ENCODE measurements around the gene ZDHHC19.

Gene ZDHHC19

DNA sequence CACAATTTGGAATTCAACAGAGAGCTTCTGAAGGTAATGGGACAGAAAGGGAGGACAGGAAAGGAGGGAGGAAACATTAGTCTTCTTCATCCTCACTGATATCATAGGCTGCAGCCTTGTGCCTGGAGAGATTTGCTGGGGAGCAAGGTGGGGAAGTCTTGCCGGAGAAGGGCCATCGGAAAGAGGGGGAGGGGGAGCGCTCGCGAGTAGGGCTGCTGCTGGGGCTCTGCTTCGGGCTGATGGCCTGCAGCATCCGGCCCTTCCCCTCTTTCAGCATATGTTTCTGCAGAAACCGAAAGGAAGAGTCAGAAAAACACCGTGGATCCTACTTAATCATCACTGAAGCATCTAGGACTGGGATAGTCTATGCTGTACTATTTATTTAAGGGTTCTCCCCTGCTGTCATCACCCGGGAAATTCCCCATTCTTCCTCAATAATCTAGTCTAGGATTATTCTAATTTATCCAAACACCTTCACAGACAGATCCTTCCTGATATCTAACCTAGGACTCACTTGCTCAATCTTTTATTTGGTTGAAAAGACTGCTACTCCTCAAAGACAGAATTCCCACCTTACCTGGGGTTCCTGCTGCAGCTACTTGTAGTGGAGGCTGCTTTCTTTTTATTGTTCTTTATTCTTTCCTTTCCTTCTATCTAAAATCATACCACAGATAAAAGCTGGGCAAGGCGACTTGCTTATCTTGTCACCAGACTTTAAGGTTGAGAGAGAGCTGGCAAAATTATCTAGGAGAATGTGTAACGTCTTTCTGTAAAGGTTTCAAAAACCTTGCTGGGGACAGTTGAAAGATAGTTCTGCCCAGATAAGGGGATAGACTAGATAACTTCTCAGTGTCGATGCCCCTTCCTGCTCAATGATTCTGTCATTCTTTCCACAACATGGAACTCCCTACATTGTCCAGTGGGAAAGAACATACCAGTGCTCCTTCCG is 27.7 kb upstream of the ZDHHC19 start:
- H3K36me3 ChIP-seq (ENCODE audit: control insufficient read depth, insufficient read depth, low read length): peaks cover 3% of the 10 kb centered on the region; the same call in 1 of the 2 replicates
- no peak overlapping the region for H3K27ac ChIP-seq (ENCODE audit: low read length)
- WGBS (ENCODE audit: insufficient coverage, insufficient read length): no CpG with 5 or more reads among the region's 14 CpGs
- H3K4me1 ChIP-seq (ENCODE audit: control insufficient read depth, insufficient read depth, low read length): no peaks in the 10 kb centered on the region
- DNase-seq (ENCODE audit: low read depth, low spot score): no peak
- no peaks in the 10 kb centered on the region for H3K27me3 ChIP-seq (ENCODE audit: control insufficient read depth, insufficient read depth, low read length)
- H3K4me3 ChIP-seq (ENCODE audit: low read length): no peak overlapping the region
- H3K9me3 ChIP-seq (ENCODE audit: control insufficient read depth, insufficient read depth, low read length): no peaks in the 10 kb centered on the region

DNA sequence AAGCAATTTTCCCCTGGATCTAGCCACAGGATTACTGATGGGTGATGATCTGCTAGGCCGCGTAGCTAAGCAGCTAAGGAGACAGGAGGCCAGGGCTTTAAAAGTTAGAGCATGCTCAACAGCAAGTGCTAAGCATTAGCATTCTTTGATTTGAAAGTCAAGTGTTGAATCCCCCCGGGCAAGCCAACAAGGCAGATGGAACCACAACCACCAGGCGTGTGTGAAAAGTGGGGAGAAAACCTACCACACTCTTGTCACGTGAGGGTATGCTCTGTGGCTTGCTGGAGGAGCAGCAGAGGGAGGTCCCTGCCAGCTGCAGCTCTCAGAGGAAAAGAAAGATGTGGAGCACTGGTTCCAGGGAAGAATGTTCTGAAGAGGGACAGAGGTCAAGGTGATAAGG is 26.0 kb upstream of the ZDHHC19 start:
- H3K4me1 ChIP-seq (ENCODE audit: control insufficient read depth, insufficient read depth, low read length): no peaks in the 10 kb centered on the region

DNA sequence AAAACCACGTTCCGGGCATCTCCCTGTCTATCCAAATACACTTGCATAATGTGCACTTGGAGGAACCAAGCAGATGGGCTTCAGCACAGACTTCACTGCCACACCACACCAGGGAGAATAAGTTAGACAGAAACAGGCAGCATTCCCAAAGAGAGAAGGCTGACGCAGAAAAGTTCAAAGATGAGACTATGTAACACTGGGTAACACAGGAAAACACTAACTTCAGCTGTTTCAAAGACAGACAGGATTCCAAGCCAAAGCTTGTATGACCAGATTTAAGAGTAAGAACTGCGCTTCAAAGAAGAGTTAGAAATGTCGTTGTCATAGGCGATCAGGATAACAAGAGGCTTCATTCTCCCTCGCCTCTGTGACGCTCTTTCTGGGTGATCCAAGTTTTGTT is 25.0 kb upstream of the ZDHHC19 start:
- Histone ChIP-seq H3K27ac (ENCODE audit: low read length) (no peak overlapping the region), H3K4me3 (ENCODE audit: low read length) (no peak overlapping the region), H3K27me3 (ENCODE audit: control insufficient read depth, insufficient read depth, low read length) (no peaks in the 10 kb centered on the region), H3K36me3 (ENCODE audit: control insufficient read depth, insufficient read depth, low read length) (no peaks in the 10 kb centered on the region; the same call in 1 of the 2 replicates), H3K9me3 (ENCODE audit: control insufficient read depth, insufficient read depth, low read length) (no peaks in the 10 kb centered on the region), H3K4me1 (ENCODE audit: control insufficient read depth, insufficient read depth, low read length) (no peaks in the 10 kb centered on the region)
- no peak for DNase-seq (ENCODE audit: low read depth, low spot score)
- no CpG with 5 or more reads among the region's 8 CpGs for WGBS (ENCODE audit: insufficient coverage, insufficient read length)

More for the DNA sequence above, 26.0 kb upstream of the ZDHHC19 start:
- Histone ChIP-seq H3K27me3 (ENCODE audit: control insufficient read depth, insufficient read depth, low read length) (no peaks in the 10 kb centered on the region), H3K4me3 (ENCODE audit: low read length) (no peak overlapping the region), H3K27ac (ENCODE audit: low read length) (no peak overlapping the region), H3K9me3 (ENCODE audit: control insufficient read depth, insufficient read depth, low read length) (no peaks in the 10 kb centered on the region), H3K36me3 (ENCODE audit: control insufficient read depth, insufficient read depth, low read length) (peaks cover 3% of the 10 kb centered on the region; the same call in 1 of the 2 replicates)
- WGBS (ENCODE audit: insufficient coverage, insufficient read length): no CpG with 5 or more reads among the region's 5 CpGs
- no peak for DNase-seq (ENCODE audit: low read depth, low spot score)

DNA sequence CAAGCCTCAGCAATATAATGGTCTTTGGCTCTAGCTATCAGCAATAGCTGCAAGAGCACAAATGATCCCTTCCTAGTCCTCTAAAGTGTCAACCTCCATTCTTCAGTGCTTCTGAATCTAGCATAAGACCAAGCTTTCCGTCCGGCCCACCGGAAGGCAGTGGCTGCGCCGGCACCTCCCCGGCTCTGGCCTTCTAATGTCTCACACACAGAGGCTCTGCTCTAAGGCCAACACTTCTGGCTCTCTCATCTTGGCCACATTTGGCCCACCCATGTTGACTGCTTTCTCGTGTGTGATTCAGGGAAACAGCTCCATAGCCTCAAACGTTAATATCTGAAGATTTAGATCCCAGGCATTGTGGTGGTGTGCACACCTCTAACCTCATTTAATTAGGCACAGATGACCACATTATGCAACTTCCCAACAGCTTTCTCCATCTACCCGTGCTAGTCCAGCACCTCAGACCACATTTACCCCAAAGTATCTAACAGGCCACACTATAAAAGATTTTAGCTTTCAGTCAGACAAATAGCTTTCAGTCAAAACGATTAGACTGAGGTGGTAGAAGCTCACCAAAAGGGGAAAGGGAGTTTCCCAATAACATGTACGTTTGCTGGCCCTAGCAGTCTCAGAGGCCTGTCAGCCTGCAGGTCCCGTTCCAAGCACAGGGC is 24.4 kb upstream of the ZDHHC19 start:
- H3K27ac ChIP-seq (ENCODE audit: low read length): no peak overlapping the region
- no peak overlapping the region for H3K4me3 ChIP-seq (ENCODE audit: low read length)
- no peaks in the 10 kb centered on the region; the same call in 1 of the 2 replicates for H3K36me3 ChIP-seq (ENCODE audit: control insufficient read depth, insufficient read depth, low read length)
- H3K27me3 ChIP-seq (ENCODE audit: control insufficient read depth, insufficient read depth, low read length): no peaks in the 10 kb centered on the region
- no CpG with 5 or more reads among the region's 12 CpGs for WGBS (ENCODE audit: insufficient coverage, insufficient read length)
- H3K4me1 ChIP-seq (ENCODE audit: control insufficient read depth, insufficient read depth, low read length): no peaks in the 10 kb centered on the region
- DNase-seq (ENCODE audit: low read depth, low spot score): no peak
- H3K9me3 ChIP-seq (ENCODE audit: control insufficient read depth, insufficient read depth, low read length): no peaks in the 10 kb centered on the region

DNA sequence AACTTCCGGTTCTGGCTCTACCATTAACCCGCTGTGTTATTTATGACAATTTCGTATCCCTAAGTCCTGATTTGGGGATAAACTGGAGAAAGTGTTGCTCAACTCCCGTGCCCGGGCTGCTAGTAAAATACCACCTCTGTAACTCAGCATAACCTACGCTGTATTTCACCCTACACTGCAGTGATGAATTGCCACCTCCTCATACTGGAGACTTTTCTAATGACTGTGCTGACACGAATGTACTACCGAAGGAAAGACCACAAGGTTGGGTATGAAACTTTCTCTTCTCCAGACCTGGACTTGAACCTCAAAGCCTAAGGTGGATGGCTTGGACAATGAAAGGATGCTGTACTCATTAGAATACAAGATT is 21.7 kb upstream of the ZDHHC19 start:
- no peak overlapping the region for H3K27ac ChIP-seq (ENCODE audit: low read length)
- no peaks in the 10 kb centered on the region; the same call in 1 of the 2 replicates for H3K36me3 ChIP-seq (ENCODE audit: control insufficient read depth, insufficient read depth, low read length)
- no peaks in the 10 kb centered on the region for H3K9me3 ChIP-seq (ENCODE audit: control insufficient read depth, insufficient read depth, low read length)
- no peak overlapping the region for H3K4me3 ChIP-seq (ENCODE audit: low read length)
- no peaks in the 10 kb centered on the region for H3K27me3 ChIP-seq (ENCODE audit: control insufficient read depth, insufficient read depth, low read length)
- H3K4me1 ChIP-seq (ENCODE audit: control insufficient read depth, insufficient read depth, low read length): no peaks in the 10 kb centered on the region
- WGBS (ENCODE audit: insufficient coverage, insufficient read length): no CpG with 5 or more reads among the region's 8 CpGs
- DNase-seq (ENCODE audit: low read depth, low spot score): no peak

DNA sequence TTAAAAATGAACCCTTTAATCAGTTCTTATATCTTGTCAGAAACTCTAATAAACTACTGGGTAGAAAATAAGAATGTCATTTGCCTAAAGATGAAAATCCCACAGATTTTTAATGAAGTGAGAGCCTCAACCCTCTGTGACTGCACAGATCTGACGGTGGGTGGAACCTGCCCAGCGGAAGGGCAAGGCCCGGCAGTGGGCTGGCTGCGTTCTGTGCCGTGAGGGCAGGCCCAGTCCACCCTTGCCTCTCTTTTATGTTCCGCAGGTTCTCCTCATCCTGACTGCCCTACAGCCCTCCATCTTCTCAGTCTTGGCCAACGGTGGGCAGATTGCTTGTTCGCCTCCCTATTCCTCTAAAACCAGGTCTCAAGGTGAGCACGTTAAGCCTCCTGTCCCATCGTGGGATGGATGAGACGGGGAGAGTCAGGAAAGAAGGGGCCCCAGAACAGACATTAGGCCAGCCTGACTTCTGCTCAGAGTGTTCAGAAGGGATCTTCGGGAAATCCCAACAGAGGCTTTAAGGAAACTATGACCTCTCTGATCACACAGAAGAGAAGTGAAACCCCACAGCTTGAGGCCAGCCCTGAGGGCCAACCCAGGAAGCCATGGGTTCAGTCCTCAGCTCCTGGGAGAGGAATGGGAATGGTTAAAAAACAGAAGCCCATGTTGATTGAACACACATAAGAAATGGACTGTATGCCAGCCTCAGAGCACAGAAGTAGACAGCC is 21.1 kb upstream of the ZDHHC19 start:
- no peaks in the 10 kb centered on the region for H3K36me3 ChIP-seq (ENCODE audit: control insufficient read depth, insufficient read depth, low read length)
- H3K27ac ChIP-seq (ENCODE audit: low read length): no peak overlapping the region
- WGBS (ENCODE audit: insufficient coverage, insufficient read length): no CpG with 5 or more reads among the region's 12 CpGs

DNA sequence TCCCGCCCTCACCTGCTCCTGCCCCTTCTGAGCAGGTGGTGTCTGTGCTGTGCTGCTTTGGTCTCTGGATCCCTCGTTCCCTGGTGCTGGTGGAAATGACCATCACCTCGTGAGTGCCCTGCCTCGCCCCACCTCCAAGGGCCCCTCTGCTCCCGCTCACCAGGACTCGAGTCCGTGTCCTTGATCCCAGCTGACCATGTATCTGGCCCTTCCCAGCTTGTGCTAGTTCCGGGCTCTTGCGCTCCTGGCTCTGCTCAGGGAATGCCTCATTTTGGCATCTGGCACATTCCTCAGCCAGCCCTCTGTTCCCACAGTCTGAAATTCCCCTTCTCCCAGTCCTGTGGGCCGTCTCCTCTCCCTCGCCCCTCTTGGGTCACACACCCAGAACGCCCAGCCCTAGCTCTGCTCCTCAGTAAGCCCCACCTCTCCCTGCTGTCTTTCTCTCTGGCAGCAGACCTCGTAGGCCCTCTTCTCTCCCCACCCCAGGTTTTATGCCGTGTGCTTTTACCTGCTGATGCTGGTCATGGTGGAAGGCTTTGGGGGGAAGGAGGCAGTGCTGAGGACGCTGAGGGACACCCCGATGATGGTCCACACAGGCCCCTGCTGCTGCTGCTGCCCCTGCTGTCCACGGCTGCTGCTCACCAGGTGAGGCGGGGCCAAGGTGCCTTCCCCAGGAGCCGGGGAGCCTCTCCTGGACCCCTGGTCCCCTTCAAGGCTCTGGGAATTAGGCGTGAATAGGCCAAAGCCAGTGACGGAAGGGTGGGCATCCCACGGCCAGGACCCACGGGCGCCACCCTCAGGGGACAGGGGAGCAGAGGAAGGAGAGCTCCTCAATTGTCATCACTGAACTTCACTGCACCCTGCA is 16.7 kb upstream of the ZDHHC19 start:
- H3K27ac ChIP-seq (ENCODE audit: low read length): no peak overlapping the region
- no peaks in the 10 kb centered on the region; the same call in 1 of the 2 replicates for H3K4me1 ChIP-seq (ENCODE audit: control insufficient read depth, insufficient read depth, low read length)
- no peak overlapping the region for H3K4me3 ChIP-seq (ENCODE audit: low read length)
- no CpG with 5 or more reads among the region's 24 CpGs for WGBS (ENCODE audit: insufficient coverage, insufficient read length)
- H3K27me3 ChIP-seq (ENCODE audit: control insufficient read depth, insufficient read depth, low read length): no peaks in the 10 kb centered on the region
- H3K36me3 ChIP-seq (ENCODE audit: control insufficient read depth, insufficient read depth, low read length): no peaks in the 10 kb centered on the region
- no peak for DNase-seq (ENCODE audit: low read depth, low spot score)
- H3K9me3 ChIP-seq (ENCODE audit: control insufficient read depth, insufficient read depth, low read length): no peaks in the 10 kb centered on the region

More for the DNA sequence above, 21.1 kb upstream of the ZDHHC19 start:
- Histone ChIP-seq H3K9me3 (ENCODE audit: control insufficient read depth, insufficient read depth, low read length) (no peaks in the 10 kb centered on the region), H3K27me3 (ENCODE audit: control insufficient read depth, insufficient read depth, low read length) (no peaks in the 10 kb centered on the region), H3K4me1 (ENCODE audit: control insufficient read depth, insufficient read depth, low read length) (no peaks in the 10 kb centered on the region), H3K4me3 (ENCODE audit: low read length) (no peak overlapping the region; the same call in 1 of the 2 replicates)
- no peak for DNase-seq (ENCODE audit: low read depth, low spot score)

DNA sequence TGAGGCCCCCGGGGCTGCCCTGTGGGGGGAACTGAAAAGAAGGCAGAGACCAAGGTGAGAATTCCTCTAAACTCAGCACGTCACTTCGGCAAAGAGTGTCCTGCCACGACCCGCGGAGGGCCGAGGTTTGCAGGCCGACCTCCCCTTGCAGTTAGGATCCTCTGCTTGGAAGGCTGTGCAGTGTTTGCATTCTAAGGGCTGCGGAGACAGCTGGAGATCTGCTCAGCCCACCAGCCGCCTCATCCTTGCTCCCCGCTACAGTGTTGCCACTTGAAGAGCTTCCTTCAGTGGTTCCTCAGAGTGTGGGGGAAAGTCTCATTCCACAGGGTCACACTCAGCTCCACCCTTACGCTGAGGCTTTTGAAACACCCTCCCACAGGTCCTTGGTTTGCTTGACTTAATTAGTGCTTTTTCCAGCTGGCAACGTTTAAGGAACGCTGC is 15.9 kb upstream of the ZDHHC19 start:
- no CpG with 5 or more reads among the region's 14 CpGs for WGBS (ENCODE audit: insufficient coverage, insufficient read length)
- H3K4me1 ChIP-seq (ENCODE audit: control insufficient read depth, insufficient read depth, low read length): no peaks in the 10 kb centered on the region; the same call in 1 of the 2 replicates
- no peak for DNase-seq (ENCODE audit: low read depth, low spot score)
- no peak overlapping the region for H3K27ac ChIP-seq (ENCODE audit: low read length)
- H3K9me3 ChIP-seq (ENCODE audit: control insufficient read depth, insufficient read depth, low read length): no peaks in the 10 kb centered on the region
- no peak overlapping the region for H3K4me3 ChIP-seq (ENCODE audit: low read length)
- H3K36me3 ChIP-seq (ENCODE audit: control insufficient read depth, insufficient read depth, low read length): no peaks in the 10 kb centered on the region
- no peaks in the 10 kb centered on the region for H3K27me3 ChIP-seq (ENCODE audit: control insufficient read depth, insufficient read depth, low read length)

DNA sequence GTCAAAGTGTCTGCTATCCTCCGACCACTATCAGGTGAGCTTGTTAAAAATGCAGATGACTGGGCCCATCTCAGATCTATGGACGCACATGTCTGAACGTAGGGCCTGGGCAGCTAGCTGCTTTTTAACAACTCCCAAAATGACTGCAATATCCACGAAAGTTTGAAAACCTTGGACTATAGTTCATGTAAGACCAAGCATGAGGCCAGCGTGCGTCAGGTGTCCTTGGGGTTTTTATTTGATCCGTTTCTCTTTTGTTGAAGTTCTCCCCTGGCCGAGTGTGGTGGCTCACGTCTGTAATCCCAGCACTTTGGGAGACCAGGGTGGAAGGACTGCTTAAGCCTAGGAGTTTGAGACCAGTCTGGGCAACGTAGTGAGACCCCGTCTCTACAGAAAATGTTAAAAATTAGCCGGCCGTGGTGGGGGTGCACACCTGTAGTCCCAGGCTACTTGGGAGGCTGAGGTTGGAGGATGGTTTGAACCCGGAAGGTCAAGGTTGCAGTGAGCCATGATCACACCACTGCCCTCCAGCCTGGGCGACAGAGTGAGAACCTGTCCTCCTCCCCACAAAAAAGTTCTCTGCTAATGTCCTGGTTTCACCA is 14.7 kb upstream of the ZDHHC19 start:
- Histone ChIP-seq H3K9me3 (ENCODE audit: control insufficient read depth, insufficient read depth, low read length) (no peaks in the 10 kb centered on the region), H3K27me3 (ENCODE audit: control insufficient read depth, insufficient read depth, low read length) (no peaks in the 10 kb centered on the region), H3K4me1 (ENCODE audit: control insufficient read depth, insufficient read depth, low read length) (no peaks in the 10 kb centered on the region; the same call in 1 of the 2 replicates), H3K36me3 (ENCODE audit: control insufficient read depth, insufficient read depth, low read length) (no peaks in the 10 kb centered on the region), H3K27ac (ENCODE audit: low read length) (no peak overlapping the region), H3K4me3 (ENCODE audit: low read length) (no peak overlapping the region)
- no peak for DNase-seq (ENCODE audit: low read depth, low spot score)
- WGBS (ENCODE audit: insufficient coverage, insufficient read length): no CpG with 5 or more reads among the region's 15 CpGs
